ENCODE data around the gene FBXO30.

The FBXO30 gene

GRCh38 chr6:145818796-145819195 is 4.2 kb upstream of the FBXO30 start:
- no peak for DNase-seq (ENCODE audit: low read depth in 3 of 3, low spot score in 1 of 3)

GRCh38 chr6:145816392-145816791 is 1.8 kb upstream of the FBXO30 start:
- no peak for DNase-seq (ENCODE audit: low read depth in 3 of 3, low spot score in 1 of 3)

- DNase-seq (ENCODE audit: low read depth in 3 of 3, low spot score in 1 of 3) = no peak
These were observed 997 bp upstream of the FBXO30 start for GRCh38 chr6:145815309-145816274.

GRCh38 chr6:145814035-145814500 is 527 bp downstream of the FBXO30 start:
- peak in 1 of 3 donors; percentile 4 for DNase-seq (ENCODE audit: low read depth in 3 of 3, low spot score in 1 of 3)

- DNase-seq (ENCODE audit: low read depth in 3 of 3, low spot score in 1 of 3) = no peak
These were observed 1.1 kb downstream of the FBXO30 start for GRCh38 chr6:145813285-145814034.

GRCh38 chr6:145811741-145812140 is 2.9 kb downstream of the FBXO30 start:
- no peak for DNase-seq (ENCODE audit: low read depth in 3 of 3, low spot score in 1 of 3)

GRCh38 chr6:145809785-145810184 is 4.8 kb downstream of the FBXO30 start:
- no peak for DNase-seq (ENCODE audit: low read depth in 3 of 3, low spot score in 1 of 3)

GRCh38 chr6:145809211-145809610 is 5.4 kb downstream of the FBXO30 start:
- DNase-seq (ENCODE audit: low read depth in 3 of 3, low spot score in 1 of 3) = no peak

- DNase-seq (ENCODE audit: low read depth in 3 of 3, low spot score in 1 of 3) = no peak
These were observed 6.4 kb downstream of the FBXO30 start for GRCh38 chr6:145808239-145808638.

- no peak for DNase-seq (ENCODE audit: low read depth in 3 of 3, low spot score in 1 of 3)
These were observed 12.5 kb downstream of the FBXO30 start for GRCh38 chr6:145802141-145802540.

- no peak for DNase-seq (ENCODE audit: low read depth in 3 of 3, low spot score in 1 of 3)
These were observed 13.6 kb downstream of the FBXO30 start for GRCh38 chr6:145801021-145801420.

- no peak for DNase-seq (ENCODE audit: low read depth in 3 of 3, low spot score in 1 of 3)
These were observed 16.1 kb downstream of the FBXO30 start for GRCh38 chr6:145798530-145798929.

- no peak for DNase-seq (ENCODE audit: low read depth in 3 of 3, low spot score in 1 of 3)
These were observed 25.2 kb downstream of the FBXO30 start for GRCh38 chr6:145789443-145789842.

GRCh38 chr6:145787688-145788087 is 26.9 kb downstream of the FBXO30 start:
- DNase-seq (ENCODE audit: low read depth in 3 of 3, low spot score in 1 of 3) = no peak

GRCh38 chr6:145784683-145785082 is 29.9 kb downstream of the FBXO30 start:
- DNase-seq (ENCODE audit: low read depth in 3 of 3, low spot score in 1 of 3) = no peak

GRCh38 chr6:145783796-145784195 is 30.8 kb downstream of the FBXO30 start:
- no peak for DNase-seq (ENCODE audit: low read depth in 3 of 3, low spot score in 1 of 3)

GRCh38 chr6:145772846-145773245 is 41.7 kb downstream of the FBXO30 start:
- no peak for DNase-seq (ENCODE audit: low read depth in 3 of 3, low spot score in 1 of 3)

GRCh38 chr6:145765449-145765848 is 49.1 kb downstream of the FBXO30 start:
- no peak for DNase-seq (ENCODE audit: low read depth in 3 of 3, low spot score in 1 of 3)

- DNase-seq (ENCODE audit: low read depth in 3 of 3, low spot score in 1 of 3) = no peak
These were observed 50.9 kb downstream of the FBXO30 start for GRCh38 chr6:145763742-145764141.

- no peak for DNase-seq (ENCODE audit: low read depth in 3 of 3, low spot score in 1 of 3)
These were observed 53.0 kb downstream of the FBXO30 start for GRCh38 chr6:145761584-145761983.

- DNase-seq (ENCODE audit: low read depth in 3 of 3, low spot score in 1 of 3) = no peak
These were observed 56.5 kb downstream of the FBXO30 start for GRCh38 chr6:145758113-145758512.

GRCh38 chr6:145756170-145756662 is 58.4 kb downstream of the FBXO30 start:
- no peak for DNase-seq (ENCODE audit: low read depth in 3 of 3, low spot score in 1 of 3)
